Immature natural killer cell (primary cell): ENCODE measurements around the gene MTF1. TPM values are rescaled to one million over a fixed set of nuclear protein-coding genes. Genes with fewer than 3 reads are reported as not detected.

ENCODE experiments used
- DNase-seq, 3 donors: peaks; one replicate each; pipeline ENCODE4 v3.0.0; 2022; ENCODE audit warnings: mixed read lengths in 1 of 3
- H3K27ac Mint-ChIP-seq, 6 donors: one replicate each; pipeline ENCODE4 v1.8.0; 2020; ENCODE audit warnings: mixed read lengths in 6 of 6, mild to moderate bottlenecking in 5 of 6, inconsistent platforms in 4 of 6, moderate library complexity in 3 of 6
- H3K27me3 Mint-ChIP-seq, 3 donors: one replicate each; pipeline ENCODE4 v1.8.0; 2020 to 2021; ENCODE audit warnings: low read depth in 3 of 3, mild to moderate bottlenecking in 3 of 3, mixed read lengths in 3 of 3, moderate library complexity in 3 of 3, inconsistent platforms in 1 of 3
- H3K36me3 Mint-ChIP-seq, 3 donors: one replicate each; pipeline ENCODE4 v1.8.0; 2020; ENCODE audit warnings: mixed read lengths in 3 of 3, inconsistent platforms in 2 of 3, mild to moderate bottlenecking in 2 of 3
- H3K4me1 Mint-ChIP-seq, 2 donors: one replicate each; pipeline ENCODE4 v1.8.0; 2020; ENCODE audit warnings: inconsistent platforms in 2 of 2, mild to moderate bottlenecking in 2 of 2, mixed read lengths in 2 of 2, moderate library complexity in 1 of 2
- H3K4me3 Mint-ChIP-seq, 5 donors: one replicate each; pipeline ENCODE4 v1.8.0; 2020; ENCODE audit warnings: mild to moderate bottlenecking in 5 of 5, mixed read lengths in 5 of 5, inconsistent platforms in 3 of 5, moderate library complexity in 3 of 5
- H3K9me3 Mint-ChIP-seq, 6 donors: one replicate each; pipeline ENCODE4 v1.8.0; 2020; ENCODE audit warnings: mild to moderate bottlenecking in 6 of 6, mixed read lengths in 6 of 6, inconsistent platforms in 4 of 6, moderate library complexity in 3 of 6
- polyA plus RNA-seq, 3 donors: library from polyadenylated mRNA; unstranded; fragments of 300-500 nt; fragmentation: Illumina TruSeq; gene quantifications; one replicate each; pipeline ENCODE4 v1.2.3, GENCODE V29; 2021

Gene MTF1
- polyA plus RNA-seq, 3 donors from 2014 or later = 7.7 to 19.0 (median 14.5) TPM

DNA sequence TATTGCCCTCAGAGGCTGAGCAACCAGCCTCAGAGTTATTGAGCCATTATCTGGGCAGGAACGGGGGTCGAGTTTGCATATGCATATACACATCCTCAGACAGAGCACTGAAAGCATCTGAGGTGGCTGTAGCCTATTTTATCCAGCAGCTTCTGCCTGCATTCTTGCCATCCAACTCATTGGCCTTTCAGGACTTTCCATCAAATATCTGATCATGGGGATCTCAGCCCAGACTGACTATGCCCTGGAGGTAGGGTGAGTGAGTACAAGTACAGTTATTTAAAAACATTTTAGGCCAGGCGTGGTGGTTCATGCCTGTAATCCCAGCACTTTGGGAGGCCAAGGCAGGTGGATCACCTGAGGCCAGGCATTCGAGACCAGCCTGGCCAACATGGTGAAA, 1.8 kb upstream of the MTF1 start:
- Mint-ChIP-seq H3K27ac (no peak overlapping the region), H3K9me3 (no peaks in the 10 kb centered on the region), H3K4me3 (peak overlapping the region in 1 of 5 donors; percentile 15), H3K4me1 (peaks cover 23 to 32% of the 10 kb centered on the region in 2 donors), H3K36me3 (peaks cover 9 to 25% (median 10%) of the 10 kb centered on the region in 3 donors), H3K27me3 (peaks cover 4 to 8% (median 6%) of the 10 kb centered on the region in 3 donors)
- no peak for DNase-seq

DNA sequence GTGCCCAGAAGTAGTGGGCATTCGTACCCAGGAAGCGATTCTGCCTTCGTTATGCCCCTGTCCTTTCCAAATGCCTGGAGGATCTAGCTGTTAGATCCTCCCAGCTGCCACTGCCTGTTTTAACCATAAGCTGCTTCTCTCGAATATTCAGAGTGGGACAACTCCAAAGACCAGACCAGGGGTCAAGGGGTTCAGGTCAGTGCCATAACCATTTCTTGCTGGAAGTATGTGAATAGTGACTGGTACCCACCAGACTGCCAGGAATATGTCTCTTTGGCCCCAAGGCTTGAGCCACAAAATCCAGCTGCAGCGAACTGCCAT, 914 bp upstream of the MTF1 start:
- Mint-ChIP-seq H3K27me3 (peaks cover 4 to 8% (median 6%) of the 10 kb centered on the region in 3 donors), H3K36me3 (peaks cover 7 to 22% (median 10%) of the 10 kb centered on the region in 3 donors), H3K9me3 (no peaks in the 10 kb centered on the region), H3K4me3 (peak overlapping the region; percentile 96 to 100 (median 99)), H3K4me1 (peaks cover 25 to 34% of the 10 kb centered on the region in 2 donors), H3K27ac (peak overlapping the region; percentile 88 to 99 (median 96))
- no peak for DNase-seq

DNA sequence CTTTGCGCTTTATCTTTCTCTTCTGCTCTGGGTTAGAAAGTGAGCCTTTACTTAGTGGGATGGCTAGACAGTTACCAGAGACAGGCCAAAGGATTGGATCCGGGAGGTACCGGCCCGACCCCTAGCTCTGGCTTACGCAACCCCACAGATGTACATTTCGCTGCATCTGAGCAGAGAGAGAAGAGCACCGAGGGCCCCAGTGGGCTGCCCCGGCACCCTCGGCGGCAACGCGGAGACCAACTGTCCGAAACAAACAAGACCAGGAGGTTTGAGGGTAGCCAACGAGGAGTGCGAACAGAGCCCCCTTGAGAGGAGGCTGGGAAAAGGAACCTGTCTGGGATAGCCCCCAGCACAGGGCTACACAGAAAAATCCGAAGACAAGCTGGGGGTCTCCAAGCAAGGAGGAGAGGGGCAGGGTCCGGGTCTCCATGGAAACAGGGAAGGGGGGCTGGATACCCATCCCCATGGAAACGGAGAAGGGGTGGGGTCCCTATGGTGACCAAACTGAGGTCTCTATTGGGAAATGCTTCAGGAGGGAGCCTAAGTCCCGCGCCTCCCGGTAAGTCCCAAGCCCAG, 373 bp downstream of the MTF1 start:
- Mint-ChIP-seq H3K36me3 (peaks cover 4 to 17% (median 10%) of the 10 kb centered on the region in 3 donors), H3K27ac (peak overlapping the region; percentile 88 to 99 (median 96)), H3K27me3 (peaks cover 4 to 8% (median 6%) of the 10 kb centered on the region in 3 donors), H3K9me3 (no peaks in the 10 kb centered on the region), H3K4me3 (peak overlapping the region; percentile 96 to 100 (median 99)), H3K4me1 (peaks cover 29 to 47% of the 10 kb centered on the region in 2 donors)
- no peak for DNase-seq

DNA sequence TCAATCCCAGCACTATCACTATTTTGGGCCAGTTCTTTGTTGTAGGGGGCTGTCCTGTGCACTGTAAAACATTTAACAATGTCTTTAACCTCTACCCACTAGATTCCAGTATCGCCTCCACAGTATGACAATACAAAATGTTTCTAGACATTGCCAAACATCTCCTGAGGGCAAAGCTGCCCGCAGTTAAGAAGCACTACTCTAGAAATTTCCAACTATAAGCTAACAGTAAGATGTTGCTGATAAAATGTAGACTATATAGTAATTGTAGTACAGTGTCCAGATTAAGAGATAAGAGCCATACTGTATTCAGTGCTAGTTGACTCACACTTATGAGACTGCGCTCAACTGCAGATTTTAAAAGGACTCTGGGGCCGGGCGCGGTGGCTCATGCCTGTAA, 5.0 kb downstream of the MTF1 start:
- Mint-ChIP-seq H3K4me3 (no peak overlapping the region), H3K9me3 (no peaks in the 10 kb centered on the region), H3K36me3 (peaks cover 4 to 10% (median 9%) of the 10 kb centered on the region in 3 donors), H3K27ac (no peak overlapping the region), H3K4me1 (peaks cover 36 to 54% of the 10 kb centered on the region in 2 donors), H3K27me3 (peaks cover under 1 to 2% (median 1%) of the 10 kb centered on the region in 3 donors)
- DNase-seq = no peak

DNA sequence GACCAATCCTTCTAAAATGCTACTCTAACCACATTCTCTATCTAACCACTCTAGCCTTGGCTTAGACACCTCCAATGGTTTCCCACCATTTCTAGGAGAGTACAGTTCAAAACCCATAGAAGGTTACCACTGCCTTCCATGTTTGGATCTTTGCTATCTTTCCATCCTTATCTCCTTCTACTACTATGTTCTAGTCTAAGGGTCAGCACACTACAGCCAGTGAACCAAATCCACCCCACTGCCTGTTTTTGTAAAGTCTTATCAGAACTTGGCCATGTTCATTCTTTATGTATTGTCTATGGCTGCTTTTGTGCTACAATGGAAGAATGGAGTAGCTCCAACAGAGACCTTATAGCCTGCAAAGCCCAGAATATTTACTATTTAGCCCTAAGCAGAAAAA, 6.2 kb downstream of the MTF1 start:
- Mint-ChIP-seq H3K4me1 (peaks cover 28 to 45% of the 10 kb centered on the region in 2 donors), H3K9me3 (no peaks in the 10 kb centered on the region), H3K36me3 (peaks cover 4 to 10% (median 9%) of the 10 kb centered on the region in 3 donors), H3K4me3 (peak overlapping the region in 2 of 5 donors; percentile 16 to 34), H3K27ac (peak overlapping the region in 4 of 6 donors; percentile 5 to 32 (median 6)), H3K27me3 (no peaks in the 10 kb centered on the region)
- no peak for DNase-seq

DNA sequence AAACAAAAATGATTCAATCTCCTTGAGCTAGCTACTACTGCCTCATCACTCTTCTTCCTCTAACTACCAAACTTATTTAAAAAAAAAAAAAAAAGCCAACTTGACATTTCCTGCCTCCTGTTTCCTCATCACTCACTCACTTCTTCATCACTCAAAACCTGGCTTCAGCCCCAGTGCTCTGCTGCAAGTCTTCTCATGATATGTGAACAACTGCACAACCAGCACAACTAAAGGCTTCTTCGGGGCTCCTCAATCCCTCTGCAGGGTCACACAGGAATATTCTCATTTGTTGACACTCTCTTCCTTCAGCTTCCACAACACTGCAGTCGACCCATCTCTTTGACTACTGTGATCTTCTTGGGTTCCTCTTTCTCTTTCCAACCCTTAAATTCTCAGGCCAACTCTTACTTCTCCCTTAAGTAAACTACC, 7.6 kb downstream of the MTF1 start:
- H3K4me3 Mint-ChIP-seq = no peak overlapping the region
- peaks cover 28 to 39% of the 10 kb centered on the region in 2 donors for H3K4me1 Mint-ChIP-seq
- H3K27ac Mint-ChIP-seq = no peak overlapping the region
- H3K27me3 Mint-ChIP-seq = no peaks in the 10 kb centered on the region
- no peaks in the 10 kb centered on the region for H3K9me3 Mint-ChIP-seq
- peaks cover 0 to 6% (median 4%) of the 10 kb centered on the region in 3 donors for H3K36me3 Mint-ChIP-seq
- no peak for DNase-seq

DNA sequence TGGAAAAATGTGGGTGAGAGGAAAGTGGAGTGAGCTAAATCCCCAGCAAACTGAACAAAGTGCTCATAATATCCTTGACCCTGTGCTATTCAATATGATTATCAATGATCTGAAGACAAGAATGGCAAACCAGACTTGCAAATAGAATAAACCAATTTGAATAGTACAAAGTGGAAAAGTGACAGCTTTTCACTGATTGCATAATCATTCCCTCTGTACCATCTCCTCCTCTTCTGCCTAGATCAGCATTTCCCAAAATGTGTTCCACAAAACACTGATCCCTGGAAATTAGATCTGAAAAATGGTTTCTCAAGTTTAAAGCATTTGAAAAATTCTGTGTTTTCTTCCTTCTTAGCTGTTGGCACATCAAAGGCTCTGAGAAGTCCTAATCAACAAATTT, 8.1 kb downstream of the MTF1 start:
- H3K9me3 Mint-ChIP-seq = no peaks in the 10 kb centered on the region
- H3K27me3 Mint-ChIP-seq = no peaks in the 10 kb centered on the region
- H3K4me1 Mint-ChIP-seq = peaks cover 33 to 42% of the 10 kb centered on the region in 2 donors
- no peak overlapping the region for H3K27ac Mint-ChIP-seq
- DNase-seq = no peak
- H3K36me3 Mint-ChIP-seq = peaks cover 0 to 6% (median 4%) of the 10 kb centered on the region in 3 donors
- no peak overlapping the region for H3K4me3 Mint-ChIP-seq

DNA sequence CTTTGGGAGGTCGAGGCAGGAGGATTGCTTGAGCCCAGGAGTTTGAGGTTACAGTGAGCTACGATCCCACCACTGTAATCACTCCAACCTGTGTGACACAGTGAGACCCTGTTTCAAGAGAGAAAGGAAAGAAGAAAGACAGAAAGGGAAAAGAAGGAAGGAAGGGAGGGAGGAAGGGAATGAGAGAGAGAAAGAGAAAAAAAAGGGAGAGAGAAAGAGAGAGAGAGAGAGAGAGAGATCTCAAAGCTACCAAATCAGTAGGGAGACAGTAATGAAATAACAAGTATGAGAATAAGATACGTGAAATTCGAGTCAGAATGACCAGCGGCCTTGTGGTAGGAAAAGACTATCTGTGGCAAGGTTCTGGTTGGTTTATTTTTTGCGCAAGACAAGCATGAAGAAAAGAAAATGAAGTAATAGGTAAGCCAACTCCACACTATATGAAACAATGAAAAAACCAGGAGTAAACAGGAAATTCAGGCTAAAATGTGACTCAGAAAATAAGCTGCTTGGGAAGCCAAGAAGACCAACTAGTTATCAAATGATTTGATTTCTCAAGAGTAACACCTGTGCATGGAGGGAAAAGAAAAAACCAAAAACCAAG, 8.9 kb downstream of the MTF1 start:
- Mint-ChIP-seq H3K36me3 (peaks cover 0 to 6% (median 4%) of the 10 kb centered on the region in 3 donors), H3K4me3 (no peak overlapping the region), H3K27me3 (no peaks in the 10 kb centered on the region), H3K27ac (no peak overlapping the region), H3K4me1 (peaks cover 32 to 50% of the 10 kb centered on the region in 2 donors), H3K9me3 (no peaks in the 10 kb centered on the region)
- no peak for DNase-seq

DNA sequence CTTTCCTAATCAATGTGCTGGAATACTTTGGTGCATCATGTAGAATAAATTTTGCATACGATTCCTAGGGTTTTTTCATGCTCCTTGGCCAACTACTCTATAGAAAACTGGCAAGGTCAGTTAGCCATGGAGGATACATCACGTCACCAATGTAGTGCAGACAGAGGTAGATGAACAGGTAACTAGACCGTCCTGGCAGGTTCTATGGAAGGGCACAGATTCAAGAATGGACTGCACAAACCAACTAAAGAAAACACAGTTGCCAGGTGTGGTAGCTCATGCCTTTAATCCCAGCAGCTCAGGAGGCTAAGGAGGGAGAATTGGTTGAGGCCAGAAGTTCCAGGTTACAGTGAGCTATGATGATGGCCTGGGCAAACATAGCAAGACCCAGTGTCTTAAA, 9.9 kb downstream of the MTF1 start:
- Mint-ChIP-seq H3K27me3 (no peaks in the 10 kb centered on the region), H3K9me3 (no peaks in the 10 kb centered on the region), H3K27ac (peak overlapping the region in 1 of 6 donors; percentile 12), H3K4me3 (no peak overlapping the region), H3K4me1 (peaks cover 35 to 48% of the 10 kb centered on the region in 2 donors), H3K36me3 (no peaks in the 10 kb centered on the region)
- DNase-seq = no peak

DNA sequence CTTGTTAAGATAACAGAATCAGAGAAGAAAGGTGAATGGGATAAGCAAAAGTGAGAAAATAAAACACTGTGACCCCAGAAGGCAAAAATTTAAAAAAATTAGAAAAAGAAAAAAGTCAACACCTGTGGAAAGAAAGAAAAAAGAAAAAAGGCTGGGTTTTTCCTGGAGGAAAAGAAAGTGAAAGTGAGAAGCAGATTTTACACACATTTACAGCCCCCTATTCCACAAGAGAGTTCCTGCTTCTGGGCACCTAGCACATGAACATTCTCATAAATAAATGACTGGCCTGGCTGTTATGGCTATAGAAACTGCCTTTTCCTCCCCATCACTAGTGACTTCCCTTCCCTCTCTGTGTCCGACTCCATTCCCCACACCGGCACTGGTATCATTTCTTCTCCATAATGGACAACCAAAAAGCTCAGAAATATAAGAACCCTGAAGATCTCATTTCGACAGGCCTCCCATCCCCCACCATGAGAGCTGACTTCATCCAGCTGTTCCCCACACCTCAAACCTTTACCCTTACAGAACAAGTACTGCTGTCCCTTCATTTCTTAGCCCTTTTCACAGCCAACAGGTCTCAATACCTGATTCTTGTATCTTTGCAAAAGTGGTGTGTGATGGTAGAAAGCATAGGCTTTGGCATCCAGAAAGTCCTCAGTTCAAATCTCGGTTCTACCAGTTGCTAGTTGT, 12.6 kb downstream of the MTF1 start:
- Mint-ChIP-seq H3K36me3 (no peaks in the 10 kb centered on the region), H3K4me1 (peaks cover 24 to 40% of the 10 kb centered on the region in 2 donors), H3K27me3 (no peaks in the 10 kb centered on the region), H3K4me3 (peak overlapping the region; percentile 6 to 67 (median 39)), H3K9me3 (no peaks in the 10 kb centered on the region), H3K27ac (peak overlapping the region; percentile 43 to 73 (median 68))
- no peak for DNase-seq

DNA sequence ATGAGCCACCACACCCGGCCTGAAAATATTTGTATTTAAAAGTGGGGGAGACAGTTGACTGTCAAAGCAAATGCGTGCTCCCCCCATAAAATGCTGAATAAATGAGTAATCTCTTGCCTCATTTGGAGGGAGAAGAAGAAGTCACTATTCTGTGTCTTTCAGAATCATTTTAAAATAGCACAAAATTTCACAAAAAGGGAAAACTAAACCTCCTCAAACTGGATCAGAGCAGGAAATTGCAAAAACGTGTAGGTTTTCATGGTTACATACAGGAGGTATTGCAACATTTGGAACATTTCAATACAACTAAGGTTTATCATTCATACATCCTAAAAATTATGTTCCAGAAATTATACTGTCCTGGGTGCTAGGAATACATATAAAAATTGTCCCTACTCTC, 13.6 kb downstream of the MTF1 start:
- H3K4me3 Mint-ChIP-seq = no peak overlapping the region
- no peaks in the 10 kb centered on the region for H3K9me3 Mint-ChIP-seq
- H3K36me3 Mint-ChIP-seq = peaks cover 0 to 4% (median 0%) of the 10 kb centered on the region in 3 donors
- no peak for DNase-seq
- H3K4me1 Mint-ChIP-seq = peaks cover 24 to 40% of the 10 kb centered on the region in 2 donors
- peak overlapping the region in 5 of 6 donors; percentile 7 to 64 (median 15) for H3K27ac Mint-ChIP-seq
- no peaks in the 10 kb centered on the region for H3K27me3 Mint-ChIP-seq

DNA sequence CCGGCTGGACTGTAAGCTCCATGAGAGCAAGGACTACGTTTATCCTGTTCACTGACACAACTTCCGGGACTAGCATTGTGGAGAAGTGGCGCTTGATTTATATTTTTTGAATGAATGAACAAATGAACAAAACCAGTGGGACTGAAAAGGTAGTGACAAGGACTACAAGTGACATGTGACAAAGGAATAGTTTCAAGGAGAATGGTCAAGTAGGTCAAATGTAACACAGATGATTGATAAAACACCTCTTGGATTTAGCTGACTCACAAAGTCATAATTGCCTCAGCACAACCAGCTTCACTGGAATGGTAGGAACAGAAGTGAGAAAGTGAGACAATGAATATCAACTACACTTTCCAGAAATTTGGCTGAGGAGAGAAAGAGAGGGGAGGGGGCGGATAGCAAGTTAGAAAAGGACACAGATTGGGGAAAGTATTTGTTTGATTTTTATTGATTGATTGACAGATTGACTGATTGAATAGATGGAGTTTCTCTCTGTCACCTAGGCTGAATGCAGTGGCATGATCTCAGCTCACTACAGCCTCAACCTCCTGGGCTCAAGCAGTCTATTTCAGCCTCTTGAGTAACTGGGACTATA, 14.2 kb downstream of the MTF1 start:
- Mint-ChIP-seq H3K4me3 (no peak overlapping the region), H3K9me3 (no peaks in the 10 kb centered on the region), H3K27me3 (no peaks in the 10 kb centered on the region), H3K27ac (peak overlapping the region in 2 of 6 donors; percentile 6 to 32), H3K36me3 (peaks cover 0 to 4% (median 0%) of the 10 kb centered on the region in 3 donors), H3K4me1 (peaks cover 24 to 40% of the 10 kb centered on the region in 2 donors)
- DNase-seq = no peak

DNA sequence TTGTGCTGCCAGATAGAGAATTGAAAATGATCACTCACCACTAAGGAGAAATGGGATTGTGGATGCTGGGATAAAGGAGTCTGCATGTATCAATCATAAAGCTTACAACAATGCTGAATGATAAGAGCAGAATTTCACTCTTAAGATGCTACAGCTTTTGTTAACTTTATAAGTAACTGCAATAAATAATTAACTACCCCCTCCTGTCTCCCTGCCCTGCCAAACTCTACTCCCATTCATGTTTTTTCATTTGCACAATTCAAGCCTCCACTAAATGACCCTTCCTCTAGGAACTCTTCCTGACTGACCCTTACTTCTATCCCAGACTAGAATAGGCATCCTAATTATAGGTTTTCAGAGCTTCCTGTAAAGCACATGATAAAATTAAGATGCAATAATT, 14.9 kb downstream of the MTF1 start:
- H3K4me1 Mint-ChIP-seq = peaks cover 23 to 40% of the 10 kb centered on the region in 2 donors
- peak overlapping the region in 1 of 6 donors; percentile 10 for H3K27ac Mint-ChIP-seq
- H3K4me3 Mint-ChIP-seq = no peak overlapping the region
- no peak for DNase-seq
- no peaks in the 10 kb centered on the region for H3K9me3 Mint-ChIP-seq
- H3K27me3 Mint-ChIP-seq = no peaks in the 10 kb centered on the region
- peaks cover 0 to 9% (median 2%) of the 10 kb centered on the region in 3 donors for H3K36me3 Mint-ChIP-seq

DNA sequence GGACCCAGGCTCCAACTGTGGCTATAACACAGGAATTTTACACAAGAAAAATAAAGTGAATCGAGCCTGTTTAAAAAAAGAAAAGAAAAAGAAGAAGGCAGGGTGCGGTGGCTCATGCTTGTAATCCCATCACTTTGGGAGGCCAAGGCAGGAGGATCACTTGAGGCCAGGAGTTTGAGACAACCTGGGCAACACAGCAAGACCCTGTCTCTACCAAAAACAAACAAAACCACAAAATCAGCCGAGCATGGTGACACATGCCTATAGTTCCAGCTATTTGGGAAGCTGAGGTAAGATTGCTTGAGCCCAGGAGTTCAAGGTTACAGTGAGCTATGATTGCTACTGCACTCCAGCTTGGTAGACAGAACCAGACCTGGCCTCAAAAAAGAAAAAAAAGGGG, 17.7 kb downstream of the MTF1 start:
- no peak overlapping the region for H3K4me3 Mint-ChIP-seq
- H3K9me3 Mint-ChIP-seq = no peaks in the 10 kb centered on the region
- H3K27ac Mint-ChIP-seq = peak overlapping the region in 1 of 6 donors; percentile 19
- H3K36me3 Mint-ChIP-seq = peaks cover 5 to 18% (median 5%) of the 10 kb centered on the region in 3 donors
- DNase-seq = no peak
- no peaks in the 10 kb centered on the region for H3K27me3 Mint-ChIP-seq
- peaks cover 12 to 31% of the 10 kb centered on the region in 2 donors for H3K4me1 Mint-ChIP-seq
